Measurements from ENCODE around the gene SNX32.

DNA sequence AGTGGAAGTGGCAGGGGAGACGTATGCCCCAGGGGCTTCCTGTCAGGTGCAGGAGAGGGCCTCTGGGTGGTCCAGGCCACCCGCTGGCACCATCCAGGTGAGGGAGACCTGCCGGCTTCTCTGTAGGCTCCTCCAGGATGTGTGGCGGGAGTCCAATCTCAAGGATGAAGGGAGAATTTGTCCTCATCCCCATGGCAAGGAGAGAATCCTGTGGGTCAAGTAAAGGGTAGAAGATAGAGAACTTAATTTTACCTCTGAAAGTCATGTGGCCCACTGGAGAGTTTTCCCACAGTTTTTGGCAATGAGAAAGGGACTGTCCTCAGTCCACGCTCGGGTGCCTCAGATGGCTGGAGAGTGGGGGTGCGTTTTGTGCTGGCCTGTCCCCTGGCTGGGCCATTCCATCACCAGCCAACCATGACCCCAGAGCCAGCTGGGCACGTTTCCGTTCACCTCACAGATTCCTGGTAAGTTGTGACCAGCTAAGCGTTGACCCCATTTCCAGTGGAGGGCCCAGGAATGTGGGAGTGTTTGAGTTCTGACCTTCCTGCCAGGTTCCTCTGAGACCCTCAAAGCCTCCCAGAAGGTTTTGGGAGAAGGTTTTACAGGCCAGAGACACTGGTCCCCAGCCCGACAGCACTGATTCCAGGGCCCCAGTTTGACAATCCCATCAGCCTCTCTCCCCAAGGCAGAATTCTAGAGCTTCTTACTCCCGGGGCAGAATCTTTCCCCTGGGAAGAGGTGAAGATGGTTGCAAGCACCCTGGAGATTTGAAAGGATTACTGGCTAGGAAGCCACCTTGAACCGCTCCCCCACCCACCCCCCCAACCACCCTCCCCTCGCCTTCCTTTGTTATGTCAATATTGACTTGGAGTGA, 44.3 kb upstream of the SNX32 start:
- TF ChIP-seq, protein P1, sequence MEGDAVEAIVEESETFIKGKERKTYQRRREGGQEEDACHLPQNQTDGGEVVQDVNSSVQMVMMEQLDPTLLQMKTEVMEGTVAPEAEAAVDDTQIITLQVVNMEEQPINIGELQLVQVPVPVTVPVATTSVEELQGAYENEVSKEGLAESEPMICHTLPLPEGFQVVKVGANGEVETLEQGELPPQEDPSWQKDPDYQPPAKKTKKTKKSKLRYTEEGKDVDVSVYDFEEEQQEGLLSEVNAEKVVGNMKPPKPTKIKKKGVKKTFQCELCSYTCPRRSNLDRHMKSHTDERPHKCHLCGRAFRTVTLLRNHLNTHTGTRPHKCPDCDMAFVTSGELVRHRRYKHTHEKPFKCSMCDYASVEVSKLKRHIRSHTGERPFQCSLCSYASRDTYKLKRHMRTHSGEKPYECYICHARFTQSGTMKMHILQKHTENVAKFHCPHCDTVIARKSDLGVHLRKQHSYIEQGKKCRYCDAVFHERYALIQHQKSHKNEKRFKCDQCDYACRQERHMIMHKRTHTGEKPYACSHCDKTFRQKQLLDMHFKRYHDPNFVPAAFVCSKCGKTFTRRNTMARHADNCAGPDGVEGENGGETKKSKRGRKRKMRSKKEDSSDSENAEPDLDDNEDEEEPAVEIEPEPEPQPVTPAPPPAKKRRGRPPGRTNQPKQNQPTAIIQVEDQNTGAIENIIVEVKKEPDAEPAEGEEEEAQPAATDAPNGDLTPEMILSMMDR (IDR thresholded peaks at IDR 0.05): no peak
- no peak for TF ChIP-seq POLR2A (IDR thresholded peaks at IDR 0.05)
